Measurements from ENCODE around the gene METRN.

DNA sequence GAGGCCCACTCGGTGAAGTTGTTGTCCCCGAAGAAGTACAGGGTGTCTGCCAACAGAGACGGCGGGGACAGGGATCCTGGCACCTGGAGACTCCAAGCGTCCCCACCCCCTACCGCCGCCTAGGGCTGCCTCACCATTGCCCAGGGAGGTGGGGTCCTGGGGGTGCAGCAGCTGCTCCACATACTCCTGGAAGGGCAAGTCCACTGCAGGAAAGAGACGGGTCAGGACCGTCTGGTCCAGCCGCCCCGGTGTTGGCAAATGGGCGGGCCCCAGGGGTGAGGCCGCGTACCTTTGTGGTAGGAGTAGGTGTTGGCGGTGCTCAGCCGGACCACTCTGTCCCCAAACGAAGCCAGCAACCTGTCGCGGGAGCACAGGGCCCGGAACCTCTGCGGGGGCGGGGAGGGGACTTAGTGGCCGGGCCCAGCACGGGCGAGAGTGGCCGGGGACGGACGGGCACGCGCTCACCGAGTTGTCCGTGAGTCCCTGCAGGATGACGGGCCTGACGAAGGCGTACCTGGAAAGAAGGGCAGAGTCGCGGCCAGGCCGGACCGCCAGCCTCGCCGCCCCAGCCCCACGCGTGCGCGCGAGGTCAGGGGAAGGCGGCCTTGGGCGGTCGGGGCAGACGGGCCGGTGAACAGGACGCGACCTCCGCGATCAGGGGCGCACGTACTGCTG is 31.4 kb upstream of the METRN start:
- TF ChIP-seq RAD21 (IDR thresholded peaks at IDR 0.05; ENCODE audit: low read length): no peak
- no peak for TF ChIP-seq YY1 (IDR thresholded peaks at IDR 0.05; ENCODE audit: low read depth)
- TF ChIP-seq, protein P1, sequence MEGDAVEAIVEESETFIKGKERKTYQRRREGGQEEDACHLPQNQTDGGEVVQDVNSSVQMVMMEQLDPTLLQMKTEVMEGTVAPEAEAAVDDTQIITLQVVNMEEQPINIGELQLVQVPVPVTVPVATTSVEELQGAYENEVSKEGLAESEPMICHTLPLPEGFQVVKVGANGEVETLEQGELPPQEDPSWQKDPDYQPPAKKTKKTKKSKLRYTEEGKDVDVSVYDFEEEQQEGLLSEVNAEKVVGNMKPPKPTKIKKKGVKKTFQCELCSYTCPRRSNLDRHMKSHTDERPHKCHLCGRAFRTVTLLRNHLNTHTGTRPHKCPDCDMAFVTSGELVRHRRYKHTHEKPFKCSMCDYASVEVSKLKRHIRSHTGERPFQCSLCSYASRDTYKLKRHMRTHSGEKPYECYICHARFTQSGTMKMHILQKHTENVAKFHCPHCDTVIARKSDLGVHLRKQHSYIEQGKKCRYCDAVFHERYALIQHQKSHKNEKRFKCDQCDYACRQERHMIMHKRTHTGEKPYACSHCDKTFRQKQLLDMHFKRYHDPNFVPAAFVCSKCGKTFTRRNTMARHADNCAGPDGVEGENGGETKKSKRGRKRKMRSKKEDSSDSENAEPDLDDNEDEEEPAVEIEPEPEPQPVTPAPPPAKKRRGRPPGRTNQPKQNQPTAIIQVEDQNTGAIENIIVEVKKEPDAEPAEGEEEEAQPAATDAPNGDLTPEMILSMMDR (IDR thresholded peaks at IDR 0.05): no peak
- TF ChIP-seq, protein P2, sequence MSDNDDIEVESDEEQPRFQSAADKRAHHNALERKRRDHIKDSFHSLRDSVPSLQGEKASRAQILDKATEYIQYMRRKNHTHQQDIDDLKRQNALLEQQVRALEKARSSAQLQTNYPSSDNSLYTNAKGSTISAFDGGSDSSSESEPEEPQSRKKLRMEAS (IDR thresholded peaks at IDR 0.05; ENCODE audit: low read depth): 0 out of 2 replicates have a peak, but pooled peaks have one; percentile 19
- peak; percentile 55 for TF ChIP-seq POLR2AphosphoS5 (IDR thresholded peaks at IDR 0.05; ENCODE audit: low read depth, low read length)
- no peak for TF ChIP-seq RCOR1 (IDR thresholded peaks at IDR 0.05; ENCODE audit: low read length)
- TF ChIP-seq, protein P3, sequence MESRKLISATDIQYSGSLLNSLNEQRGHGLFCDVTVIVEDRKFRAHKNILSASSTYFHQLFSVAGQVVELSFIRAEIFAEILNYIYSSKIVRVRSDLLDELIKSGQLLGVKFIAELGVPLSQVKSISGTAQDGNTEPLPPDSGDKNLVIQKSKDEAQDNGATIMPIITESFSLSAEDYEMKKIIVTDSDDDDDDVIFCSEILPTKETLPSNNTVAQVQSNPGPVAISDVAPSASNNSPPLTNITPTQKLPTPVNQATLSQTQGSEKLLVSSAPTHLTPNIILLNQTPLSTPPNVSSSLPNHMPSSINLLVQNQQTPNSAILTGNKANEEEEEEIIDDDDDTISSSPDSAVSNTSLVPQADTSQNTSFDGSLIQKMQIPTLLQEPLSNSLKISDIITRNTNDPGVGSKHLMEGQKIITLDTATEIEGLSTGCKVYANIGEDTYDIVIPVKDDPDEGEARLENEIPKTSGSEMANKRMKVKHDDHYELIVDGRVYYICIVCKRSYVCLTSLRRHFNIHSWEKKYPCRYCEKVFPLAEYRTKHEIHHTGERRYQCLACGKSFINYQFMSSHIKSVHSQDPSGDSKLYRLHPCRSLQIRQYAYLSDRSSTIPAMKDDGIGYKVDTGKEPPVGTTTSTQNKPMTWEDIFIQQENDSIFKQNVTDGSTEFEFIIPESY (IDR thresholded peaks at IDR 0.05; ENCODE audit: borderline replicate concordance, low read depth): peak; percentile 61; the same call in 1 of the 2 replicates
- TF ChIP-seq EP300 (IDR thresholded peaks at IDR 0.05; ENCODE audit: borderline replicate concordance in 1 of 2, low read depth in 1 of 2, low read length in 1 of 2): no peak
- TF ChIP-seq NRF1 (IDR thresholded peaks at IDR 0.05; ENCODE audit: low read depth, low read length): no peak
